Activated T-cell treated with anti-CD3 and anti-CD28 coated beads for 1 hour (primary cell): ENCODE results near the gene DGCR8.

Experiments
- DNase-seq: peaks from one replicate; pipeline ENCODE4 v3.0.0-alpha.2; 2020; ENCODE audit warnings: low read depth

DGCR8 gene

GRCh38 chr22:20090730-20091240 lies 10.7 kb downstream of the DGCR8 start:
- DNase-seq, result no peak

- DNase-seq, result no peak
These were observed 11.8 kb downstream of the DGCR8 start for GRCh38 chr22:20091690-20092476.

GRCh38 chr22:20092477-20092854 lies 12.4 kb downstream of the DGCR8 start:
- no peak for DNase-seq

- DNase-seq, result no peak
These were observed 13.6 kb downstream of the DGCR8 start for GRCh38 chr22:20093418-20094196.

- DNase-seq, result no peak
These were observed 14.3 kb downstream of the DGCR8 start for GRCh38 chr22:20094197-20094807.

GRCh38 chr22:20095521-20095920 lies 15.5 kb downstream of the DGCR8 start:
- no peak for DNase-seq

GRCh38 chr22:20096574-20097420 lies 16.8 kb downstream of the DGCR8 start:
- no peak for DNase-seq

GRCh38 chr22:20099099-20099711 lies 19.2 kb downstream of the DGCR8 start:
- DNase-seq, result no peak

- no peak for DNase-seq
These were observed 21.6 kb downstream of the DGCR8 start for GRCh38 chr22:20101638-20102037.

- no peak for DNase-seq
These were observed 22.3 kb downstream of the DGCR8 start for GRCh38 chr22:20102203-20102780.

- no peak for DNase-seq
These were observed 25.6 kb downstream of the DGCR8 start for GRCh38 chr22:20105456-20106204.

GRCh38 chr22:20106205-20106848 lies 26.3 kb downstream of the DGCR8 start:
- no peak for DNase-seq

- no peak for DNase-seq
These were observed 26.8 kb downstream of the DGCR8 start for GRCh38 chr22:20106849-20107237.

GRCh38 chr22:20107471-20107901 lies 27.4 kb downstream of the DGCR8 start:
- no peak for DNase-seq

GRCh38 chr22:20107951-20108756 lies 28.1 kb downstream of the DGCR8 start:
- DNase-seq, result no peak

- DNase-seq, result no peak
These were observed 28.8 kb downstream of the DGCR8 start for GRCh38 chr22:20108757-20109230.

GRCh38 chr22:20109411-20110358 lies 29.6 kb downstream of the DGCR8 start:
- no peak for DNase-seq
